Tibial nerve (tissue), 4 donors: Measurements from ENCODE around the gene COQ10B. TPM values are rescaled to one million over a fixed set of nuclear protein-coding genes. Genes with fewer than 3 reads are reported as not detected.

ENCODE experiments used
- DNase-seq, 2 donors: peaks; one replicate each; pipeline ENCODE4 v3.0.0-alpha.2; 2019; ENCODE audit warnings: low spot score in 2 of 2
- H3K27ac ChIP-seq, 4 donors: fragments of 200-600 bp; sonication (generic) in 3 of 4; one replicate each; pipeline ENCODE4 v1.5.1; 2017 to 2019; ENCODE audit warnings: mild to moderate bottlenecking in 1 of 4
- H3K27me3 ChIP-seq, 2 donors: fragments of 200-600 bp; sonication (generic) in 1 of 2; one replicate each; pipeline versions ENCODE4 v1.5.1 to v1.6.0; 2017 to 2019
- H3K36me3 ChIP-seq, 3 donors: fragments of 200-600 bp; sonication (generic); one replicate each; pipeline ENCODE4 v1.5.1; 2018 to 2019
- H3K4me1 ChIP-seq, 4 donors: fragments of 200-600 bp; sonication (generic) in 3 of 4; one replicate each; pipeline ENCODE4 v1.5.1; 2017 to 2019
- H3K4me3 ChIP-seq, 4 donors: fragments of 200-600 bp; sonication (generic) in 3 of 4; one replicate each; pipeline ENCODE4 v1.5.1; 2017 to 2019; ENCODE audit warnings: mild to moderate bottlenecking in 1 of 4, moderate library complexity in 1 of 4
- H3K9me3 ChIP-seq, 4 donors: fragments of 200-600 bp; sonication (generic) in 3 of 4; one replicate each; pipeline ENCODE4 v1.5.1; 2017 to 2019
- EP300 ChIP-seq, 2 donors: sonication (generic); formaldehyde crosslinking; IDR thresholded peaks; one replicate each; pipeline ENCODE4 v1.6.1; 2017; ENCODE audit warnings: antibody characterized with exemption in 2 of 2, mild to moderate bottlenecking in 1 of 2
- POLR2A ChIP-seq, 2 donors: fragments of 450-650 bp; IDR thresholded peaks; one replicate each; pipeline ENCODE4 v1.6.1; 2017; ENCODE audit warnings: antibody characterized with exemption in 2 of 2, mild to moderate bottlenecking in 2 of 2, moderate library complexity in 2 of 2
- WGBS, 2 donors: methylation state at CpG; one replicate each; pipeline ENCODE4 v1.1.5; 2018; 5-methylcytosine and 5-hydroxymethylcytosine counted together
- total RNA-seq, 4 donors: library from RNA; depleted of rRNA; stranded (reverse); fragments of >200 nt; gene quantifications; one replicate each; pipeline ENCODE4 v1.1.0, GENCODE V29; 2016
- TF ChIP-seq, protein P1 (sequence below), 5 experiments: fragments of 200-600 bp in 3 of 5; fragments of 450-650 bp in 2 of 5; sonication (generic) in 3 of 5; IDR thresholded peaks; one replicate each; pipeline ENCODE4 v1.5.1; 2016 to 2019; ENCODE audit warnings: antibody characterized with exemption in 5 of 5, mild to moderate bottlenecking in 3 of 5, moderate library complexity in 2 of 5

COQ10B gene
- total RNA-seq, 4 donors from 2014 or later: 17.8 to 21.0 (median 19.1) TPM

DNA sequence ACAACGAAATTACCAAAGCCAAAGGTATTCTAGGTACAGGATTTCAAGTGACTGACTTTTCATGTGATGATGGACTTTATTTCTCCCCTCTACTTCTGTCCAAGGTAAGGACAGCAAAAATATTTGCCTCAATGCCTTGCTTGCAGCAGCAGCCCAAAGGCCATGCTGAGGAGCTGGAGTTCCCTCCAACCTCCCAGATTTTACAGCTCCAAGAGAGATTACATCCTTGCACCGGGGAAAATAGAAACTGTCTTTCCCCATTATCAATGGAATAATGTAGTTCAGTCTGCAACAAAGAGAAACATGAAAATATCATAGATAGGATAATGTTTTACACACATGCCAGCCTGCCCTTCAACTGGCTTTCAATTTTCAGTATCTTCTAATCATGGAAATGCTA lies 32.8 kb downstream of the COQ10B start:
- DNase-seq: no peak
- Histone ChIP-seq H3K27ac (no peak overlapping the region), H3K4me3 (no peak overlapping the region), H3K27me3 (no peaks in the 10 kb centered on the region), H3K36me3 (peaks cover 0 to 96% (median 23%) of the 10 kb centered on the region in 3 donors), H3K4me1 (no peaks in the 10 kb centered on the region), H3K9me3 (peaks cover 0 to 16% (median 0%) of the 10 kb centered on the region in 4 donors)
- TF ChIP-seq POLR2A (IDR thresholded peaks at IDR 0.05): no peak
- TF ChIP-seq, protein P1, sequence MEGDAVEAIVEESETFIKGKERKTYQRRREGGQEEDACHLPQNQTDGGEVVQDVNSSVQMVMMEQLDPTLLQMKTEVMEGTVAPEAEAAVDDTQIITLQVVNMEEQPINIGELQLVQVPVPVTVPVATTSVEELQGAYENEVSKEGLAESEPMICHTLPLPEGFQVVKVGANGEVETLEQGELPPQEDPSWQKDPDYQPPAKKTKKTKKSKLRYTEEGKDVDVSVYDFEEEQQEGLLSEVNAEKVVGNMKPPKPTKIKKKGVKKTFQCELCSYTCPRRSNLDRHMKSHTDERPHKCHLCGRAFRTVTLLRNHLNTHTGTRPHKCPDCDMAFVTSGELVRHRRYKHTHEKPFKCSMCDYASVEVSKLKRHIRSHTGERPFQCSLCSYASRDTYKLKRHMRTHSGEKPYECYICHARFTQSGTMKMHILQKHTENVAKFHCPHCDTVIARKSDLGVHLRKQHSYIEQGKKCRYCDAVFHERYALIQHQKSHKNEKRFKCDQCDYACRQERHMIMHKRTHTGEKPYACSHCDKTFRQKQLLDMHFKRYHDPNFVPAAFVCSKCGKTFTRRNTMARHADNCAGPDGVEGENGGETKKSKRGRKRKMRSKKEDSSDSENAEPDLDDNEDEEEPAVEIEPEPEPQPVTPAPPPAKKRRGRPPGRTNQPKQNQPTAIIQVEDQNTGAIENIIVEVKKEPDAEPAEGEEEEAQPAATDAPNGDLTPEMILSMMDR (IDR thresholded peaks at IDR 0.05): no peak
- no peak for TF ChIP-seq EP300 (IDR thresholded peaks at IDR 0.05)
- 85 to 89% methylated on average over 2 of the region's 2 CpGs for WGBS, 2 donors

DNA sequence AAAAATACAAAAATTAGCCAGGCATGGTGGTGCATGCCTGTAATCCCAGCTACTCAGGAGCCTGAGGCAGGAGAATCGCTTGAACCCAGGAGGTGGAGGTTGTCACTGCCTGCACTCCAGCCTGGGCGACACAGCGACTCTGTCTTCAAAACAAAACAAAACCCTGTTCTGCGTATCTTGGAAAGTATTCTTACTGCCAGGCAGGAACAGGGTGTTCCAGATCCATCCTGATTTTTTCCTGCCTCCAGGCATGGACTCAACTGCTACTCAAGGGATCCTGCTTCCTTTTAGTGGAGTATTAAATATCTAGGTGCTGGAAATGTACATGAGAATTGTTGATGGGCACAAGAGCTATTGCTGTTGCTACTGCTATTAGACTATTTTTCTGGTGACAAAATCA lies 34.0 kb downstream of the COQ10B start:
- Histone ChIP-seq H3K4me3 (no peak overlapping the region), H3K9me3 (peaks cover 0 to 16% (median 0%) of the 10 kb centered on the region in 4 donors), H3K27me3 (no peaks in the 10 kb centered on the region), H3K36me3 (peaks cover 0 to 99% (median 35%) of the 10 kb centered on the region in 3 donors), H3K27ac (no peak overlapping the region), H3K4me1 (no peaks in the 10 kb centered on the region)
- TF ChIP-seq, protein P1 (IDR thresholded peaks at IDR 0.05): no peak
- TF ChIP-seq POLR2A (IDR thresholded peaks at IDR 0.05) (no peak), EP300 (IDR thresholded peaks at IDR 0.05) (no peak)
- no peak for DNase-seq
- 90 to 99% methylated on average over 4 of the region's 4 CpGs for WGBS, 2 donors

DNA sequence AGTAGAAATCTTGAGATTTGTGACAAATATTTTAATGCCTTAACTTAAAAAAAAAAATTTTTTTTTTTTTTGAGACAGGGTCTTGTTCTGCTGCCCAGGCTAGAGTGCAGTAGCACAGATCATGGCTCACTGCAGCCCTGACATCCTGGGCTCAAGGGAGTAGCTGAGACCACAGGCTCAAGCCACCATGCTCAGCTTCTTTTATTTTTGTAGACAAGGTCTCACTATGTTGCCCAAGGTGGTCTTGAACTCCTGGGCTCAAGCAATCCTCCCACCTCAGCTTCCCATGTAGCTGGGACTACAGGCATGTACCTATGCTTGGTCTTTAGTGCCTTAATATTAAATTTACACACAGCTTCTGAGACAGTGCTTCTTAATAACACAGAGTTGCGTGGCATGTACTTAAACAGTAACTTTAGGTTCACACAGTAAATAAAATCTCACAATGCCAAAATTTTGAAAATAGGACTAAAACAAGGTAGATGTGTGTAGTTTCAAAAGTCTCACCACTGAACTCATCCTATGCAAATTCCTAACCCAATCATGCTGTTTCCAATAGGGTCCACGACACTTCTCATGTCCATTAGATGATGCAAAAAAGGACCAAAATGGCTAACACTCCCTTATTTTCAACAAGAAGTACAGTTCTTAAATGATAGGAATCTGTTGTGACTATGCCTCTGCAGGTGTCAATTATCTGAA lies 42.2 kb downstream of the COQ10B start:
- no peak for DNase-seq
- no peak for TF ChIP-seq POLR2A (IDR thresholded peaks at IDR 0.05)
- no peak for TF ChIP-seq EP300 (IDR thresholded peaks at IDR 0.05)
- TF ChIP-seq, protein P1 (IDR thresholded peaks at IDR 0.05): no peak
- H3K4me1 ChIP-seq: peaks cover 0 to 37% (median 14%) of the 10 kb centered on the region in 4 donors
- WGBS, 2 donors: 80 to 92% methylated on average over 2 of the region's 2 CpGs
- H3K4me3 ChIP-seq: no peak overlapping the region
- H3K27ac ChIP-seq: no peak overlapping the region
- H3K36me3 ChIP-seq: peaks cover 0 to 65% (median 40%) of the 10 kb centered on the region in 3 donors
- no peaks in the 10 kb centered on the region for H3K27me3 ChIP-seq
- H3K9me3 ChIP-seq: no peaks in the 10 kb centered on the region

- H3K9me3 ChIP-seq: no peaks in the 10 kb centered on the region
- H3K36me3 ChIP-seq: peaks cover 0 to 53% (median 34%) of the 10 kb centered on the region in 3 donors
- H3K27ac ChIP-seq: no peak overlapping the region
- H3K4me3 ChIP-seq: no peak overlapping the region
- TF ChIP-seq, protein P1 (IDR thresholded peaks at IDR 0.05): no peak
- no peak for TF ChIP-seq EP300 (IDR thresholded peaks at IDR 0.05)
- TF ChIP-seq POLR2A (IDR thresholded peaks at IDR 0.05): no peak
- peaks cover 0 to 46% (median 20%) of the 10 kb centered on the region in 4 donors for H3K4me1 ChIP-seq
- no peaks in the 10 kb centered on the region for H3K27me3 ChIP-seq
- no peak for DNase-seq
Measured at GRCh38 chr2:197496695-197497094, 43.3 kb downstream of the COQ10B start.

- peak overlapping the region in 1 of 4 donors; percentile 100 for H3K27ac ChIP-seq
- no peaks in the 10 kb centered on the region for H3K9me3 ChIP-seq
- 38 to 45% methylated on average over 2 of the region's 2 CpGs for WGBS, 2 donors
- DNase-seq: no peak
- H3K36me3 ChIP-seq: peaks cover 0 to 47% (median 28%) of the 10 kb centered on the region in 3 donors
- peaks cover 0 to 52% (median 25%) of the 10 kb centered on the region in 4 donors for H3K4me1 ChIP-seq
- no peak overlapping the region for H3K4me3 ChIP-seq
- no peak for TF ChIP-seq EP300 (IDR thresholded peaks at IDR 0.05)
- TF ChIP-seq POLR2A (IDR thresholded peaks at IDR 0.05): no peak
- TF ChIP-seq, protein P1 (IDR thresholded peaks at IDR 0.05): no peak
- no peaks in the 10 kb centered on the region for H3K27me3 ChIP-seq
Measured at GRCh38 chr2:197497326-197497725, 44.0 kb downstream of the COQ10B start.
